Right lobe of liver (tissue), 4 donors: ENCODE results near the gene SLC8A1.

Experiments used
- POLR2A ChIP-seq: fragments of 450-650 bp; IDR thresholded peaks from one replicate; pipeline ENCODE4 v1.6.1; 2017; ENCODE audit warnings: antibody characterized with exemption, mild to moderate bottlenecking
- TF ChIP-seq, protein P1 (sequence below), 4 donors: fragments of 200-600 bp in 3 of 4; fragments of 450-650 bp in 1 of 4; IDR thresholded peaks; one replicate each; pipeline versions ENCODE4 v1.5.1 to v1.8.0; 2016 to 2022; ENCODE audit warnings: antibody characterized with exemption in 4 of 4, mild to moderate bottlenecking in 2 of 4
- donor health status: DM: no; HTN: no; CAD: no.
- donor health status: DM: no; HTN: no; CAD: no.
- donor health status: DM: no; HTN: yes; CAD: no.

DNA sequence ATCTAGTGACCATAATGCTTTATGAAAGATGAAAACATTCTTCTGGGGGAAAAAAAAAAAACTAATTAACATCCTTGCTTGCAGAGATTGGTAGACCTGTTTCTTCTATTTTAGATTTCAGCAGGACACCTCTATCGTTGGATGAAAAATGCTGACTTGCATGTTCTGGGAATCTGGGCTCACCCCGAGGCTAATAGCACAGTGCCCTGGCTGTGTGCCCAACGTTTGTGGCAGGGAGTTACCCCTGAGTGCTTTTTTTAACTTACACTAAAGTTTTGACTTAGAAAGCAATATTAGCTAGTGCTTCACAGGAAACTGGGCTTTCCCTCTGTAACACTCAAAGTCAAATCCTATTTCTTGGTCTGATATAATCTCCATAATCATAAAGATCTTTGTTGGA is 233.2 kb downstream of the SLC8A1 start:
- TF ChIP-seq, protein P1, sequence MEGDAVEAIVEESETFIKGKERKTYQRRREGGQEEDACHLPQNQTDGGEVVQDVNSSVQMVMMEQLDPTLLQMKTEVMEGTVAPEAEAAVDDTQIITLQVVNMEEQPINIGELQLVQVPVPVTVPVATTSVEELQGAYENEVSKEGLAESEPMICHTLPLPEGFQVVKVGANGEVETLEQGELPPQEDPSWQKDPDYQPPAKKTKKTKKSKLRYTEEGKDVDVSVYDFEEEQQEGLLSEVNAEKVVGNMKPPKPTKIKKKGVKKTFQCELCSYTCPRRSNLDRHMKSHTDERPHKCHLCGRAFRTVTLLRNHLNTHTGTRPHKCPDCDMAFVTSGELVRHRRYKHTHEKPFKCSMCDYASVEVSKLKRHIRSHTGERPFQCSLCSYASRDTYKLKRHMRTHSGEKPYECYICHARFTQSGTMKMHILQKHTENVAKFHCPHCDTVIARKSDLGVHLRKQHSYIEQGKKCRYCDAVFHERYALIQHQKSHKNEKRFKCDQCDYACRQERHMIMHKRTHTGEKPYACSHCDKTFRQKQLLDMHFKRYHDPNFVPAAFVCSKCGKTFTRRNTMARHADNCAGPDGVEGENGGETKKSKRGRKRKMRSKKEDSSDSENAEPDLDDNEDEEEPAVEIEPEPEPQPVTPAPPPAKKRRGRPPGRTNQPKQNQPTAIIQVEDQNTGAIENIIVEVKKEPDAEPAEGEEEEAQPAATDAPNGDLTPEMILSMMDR (IDR thresholded peaks at IDR 0.05): no peak
- TF ChIP-seq POLR2A: no peak
